H1 (cell line): ENCODE results near the gene HOXC13. TPM values are rescaled to one million over a fixed set of nuclear protein-coding genes. Genes with fewer than 3 reads are reported as not detected.

ENCODE experiments used
- CTCF ChIA-PET: fragments of 300-600 bp; sonication (Branson Sonifier 250); formaldehyde crosslinking; loops from one replicate; lab custom pipeline; 2021; ENCODE audit not compliant: partially characterized antibody; lab: Charles Lee
- POLR2A ChIA-PET: fragments of 300-600 bp; sonication (Branson Sonifier 250); formaldehyde crosslinking; loops from one replicate; lab custom pipeline; 2021; ENCODE audit warnings: inconsistent platforms; ENCODE audit not compliant: partially characterized antibody; lab: Charles Lee
- DNase-seq, 2 experiments: peaks; one replicate each; pipeline versions ENCODE4 v3.0.0 to v3.0.0-alpha.2; 2010 to 2022; ENCODE audit warnings: low spot score in 2 of 2, low read depth in 1 of 2, mixed read lengths in 1 of 2
- FAIRE-seq: peaks from 2 replicates; lab custom pipeline; 2011; peaks lifted over from hg19 to GRCh38; lab: Jason Lieb, UNC
- H2AFZ ChIP-seq: 2 replicates; pipeline ENCODE4 v1.8.1; 2012; ENCODE audit warnings: low read length, inconsistent platforms
- H2AK5ac ChIP-seq: 2 replicates; pipeline ENCODE4 v1.6.1; 2013; ENCODE audit warnings: low read depth, low read length
- H2BK120ac ChIP-seq: replicated peaks from 2 replicates; pipeline ENCODE3; 2013; ENCODE audit warnings: low read depth, low read length, inconsistent platforms
- H2BK12ac ChIP-seq: 2 replicates; pipeline ENCODE4 v1.6.1; 2013; ENCODE audit warnings: low read depth, low read length
- H2BK15ac ChIP-seq: 2 replicates; pipeline ENCODE4 v1.6.1; 2013; ENCODE audit warnings: low read length
- H2BK20ac ChIP-seq: 2 replicates; pipeline ENCODE4 v1.6.1; 2013; ENCODE audit warnings: low read length
- H2BK5ac ChIP-seq: 2 replicates; pipeline ENCODE4 v1.6.1; 2013; ENCODE audit warnings: low read depth, low read length
- H3K14ac ChIP-seq: 2 replicates; pipeline ENCODE4 v1.6.1; 2013; ENCODE audit warnings: inconsistent platforms; ENCODE audit not compliant: insufficient read length
- H3K18ac ChIP-seq: 2 replicates; pipeline ENCODE4 v1.6.1; 2013; ENCODE audit warnings: low read length; ENCODE audit errors: extremely low read depth
- H3K23ac ChIP-seq: 2 replicates; pipeline ENCODE4 v1.6.1; 2013; ENCODE audit warnings: inconsistent platforms; ENCODE audit not compliant: insufficient read length
- H3K23me2 ChIP-seq: 2 replicates; pipeline ENCODE4 v1.6.1; 2013; ENCODE audit warnings: low read depth, low read length
- H3K27ac ChIP-seq: 2 replicates; pipeline ENCODE4 v1.6.1; 2011; ENCODE audit warnings: low read depth, low read length, inconsistent platforms
- H3K27me3 ChIP-seq, 4 experiments: replicated peaks in 1 of 4; 1 replicate in 1 of 4; 2 replicates in 3 of 4; pipeline versions ENCODE4 v1.6.1 to v1.8.1; 2011 to 2013; ENCODE audit warnings: low read length in 3 of 4, mild to moderate bottlenecking in 3 of 4, inconsistent platforms in 2 of 4, mixed read lengths in 2 of 4, moderate library complexity in 1 of 4; ENCODE audit not compliant: control insufficient read depth in 3 of 4, insufficient read depth in 3 of 4; ENCODE audit errors: extremely low read depth in 1 of 4
- H3K36me3 ChIP-seq, 4 experiments: 2 replicates each; pipeline versions ENCODE4 v1.6.1 to v1.8.1; 2011 to 2013; ENCODE audit warnings: mild to moderate bottlenecking in 4 of 4, low read length in 3 of 4, moderate library complexity in 2 of 4, control low read depth in 1 of 4, inconsistent platforms in 1 of 4; ENCODE audit not compliant: insufficient read depth in 4 of 4, control insufficient read depth in 2 of 4
- H3K4ac ChIP-seq: replicated peaks from 2 replicates; pipeline ENCODE3; 2013; ENCODE audit warnings: low read length, low read depth, mixed read lengths, inconsistent platforms; ENCODE audit not compliant: insufficient read length
- H3K4me1 ChIP-seq, 4 experiments: replicated peaks in 1 of 4; 1 replicate in 1 of 4; 2 replicates in 3 of 4; pipeline versions ENCODE4 v1.6.1 to v1.8.1; 2011 to 2013; ENCODE audit warnings: low read length in 3 of 4, inconsistent platforms in 2 of 4, mixed read lengths in 1 of 4; ENCODE audit not compliant: insufficient read depth in 4 of 4, control insufficient read depth in 3 of 4
- H3K4me2 ChIP-seq, 2 experiments: 2 replicates each; pipeline versions ENCODE4 v1.6.1 to v1.8.1; 2011 to 2013; ENCODE audit warnings: low read depth in 2 of 2, low read length in 2 of 2, control low read depth in 1 of 2, inconsistent platforms in 1 of 2, mild to moderate bottlenecking in 1 of 2; ENCODE audit not compliant: insufficient read depth in 1 of 2
- H3K4me3 ChIP-seq, 4 experiments: fragments of 200-600, 300-600 bp in 1 of 4; sonication (generic), shearing (Covaris generic), sonication (Bioruptor Twin) in 1 of 4; 2 replicates each; pipeline versions ENCODE4 v1.5.1 to v1.8.1; 2011 to 2016; ENCODE audit warnings: low read length in 4 of 4, low read depth in 3 of 4, control low read depth in 2 of 4, inconsistent platforms in 2 of 4, mild to moderate bottlenecking in 2 of 4, mixed read lengths in 1 of 4, moderate library complexity in 1 of 4; ENCODE audit not compliant: insufficient read depth in 2 of 4; ENCODE audit errors: extremely low read depth in 1 of 4
- H3K56ac ChIP-seq: replicated peaks from 2 replicates; pipeline ENCODE3; 2013; ENCODE audit warnings: low read depth, mild to moderate bottlenecking, mixed read lengths, low read length, inconsistent platforms; ENCODE audit not compliant: insufficient read length
- H3K79me1 ChIP-seq: 2 replicates; pipeline ENCODE4 v1.6.1; 2013; ENCODE audit warnings: low read depth, low read length, control low read depth
- H3K79me2 ChIP-seq, 2 experiments: 2 replicates each; pipeline versions ENCODE4 v1.6.1 to v1.8.1; 2012 to 2013; ENCODE audit warnings: low read length in 2 of 2, mild to moderate bottlenecking in 2 of 2, inconsistent platforms in 1 of 2; ENCODE audit not compliant: insufficient read depth in 2 of 2, control insufficient read depth in 1 of 2
- H3K9ac ChIP-seq, 4 experiments: replicated peaks in 1 of 4; 1 replicate in 1 of 4; 2 replicates in 3 of 4; pipeline versions ENCODE4 v1.6.1 to v1.8.1; 2011 to 2013; ENCODE audit warnings: low read depth in 3 of 4, low read length in 3 of 4, control low read depth in 2 of 4, mild to moderate bottlenecking in 2 of 4, moderate library complexity in 2 of 4, inconsistent platforms in 1 of 4; ENCODE audit errors: extremely low read depth in 1 of 4
- H3K9me3 ChIP-seq, 2 experiments: 2 replicates each; pipeline versions ENCODE4 v1.6.1 to v1.8.1; 2012 to 2013; ENCODE audit warnings: mild to moderate bottlenecking in 2 of 2, moderate library complexity in 2 of 2, control low read depth in 1 of 2, inconsistent platforms in 1 of 2, low read depth in 1 of 2, low read length in 1 of 2, mixed read lengths in 1 of 2; ENCODE audit not compliant: insufficient read depth in 2 of 2
- H4K20me1 ChIP-seq, 2 experiments: replicated peaks in 1 of 2; 2 replicates each; pipeline versions ENCODE3 to v1.8.1; 2011 to 2013; ENCODE audit warnings: inconsistent platforms in 2 of 2, low read length in 2 of 2, mild to moderate bottlenecking in 1 of 2; ENCODE audit not compliant: insufficient read depth in 2 of 2, control insufficient read depth in 1 of 2
- H4K5ac ChIP-seq: 2 replicates; pipeline ENCODE4 v1.6.1; 2013; ENCODE audit warnings: low read length, low read depth, mixed read lengths, inconsistent platforms; ENCODE audit not compliant: insufficient read length
- H4K8ac ChIP-seq: 2 replicates; pipeline ENCODE4 v1.8.0; 2013; ENCODE audit warnings: mild to moderate bottlenecking, moderate library complexity, low read length, inconsistent platforms; ENCODE audit not compliant: insufficient read depth; ENCODE audit errors: extremely low read depth
- H4K91ac ChIP-seq: replicated peaks from 2 replicates; pipeline ENCODE3; 2013; ENCODE audit warnings: low read length, mixed read lengths, inconsistent platforms; ENCODE audit not compliant: insufficient read length
- CTBP2 ChIP-seq: IDR thresholded peaks from 2 replicates; pipeline ENCODE4 v1.7.0; 2011; ENCODE audit warnings: borderline replicate concordance, mild to moderate bottlenecking, moderate library complexity, mixed read lengths, low read length; ENCODE audit not compliant: insufficient read depth, insufficient read length
- EZH2 ChIP-seq: fragments of 200-600 bp; sonication (generic); IDR thresholded peaks from 2 replicates; pipeline ENCODE4 v1.7.1; 2012; ENCODE audit warnings: low read depth, mild to moderate bottlenecking, moderate library complexity, low read length, inconsistent platforms; ENCODE audit not compliant: severe bottlenecking
- KDM4A ChIP-seq: IDR thresholded peaks from one replicate; pipeline ENCODE4 v1.7.1; 2012; ENCODE audit warnings: low read depth, mild to moderate bottlenecking, moderate library complexity, low read length, inconsistent platforms; ENCODE audit not compliant: severe bottlenecking
- RAD21 ChIP-seq, 2 experiments: IDR thresholded peaks in 1 of 2; conservative IDR thresholded peaks in 1 of 2; 2 replicates each; pipeline ENCODE4 v1.6.1; 2011; ENCODE audit warnings: low read depth in 2 of 2, low read length in 2 of 2, improper control_type of control experiment in 1 of 2, inconsistent platforms in 1 of 2, mild to moderate bottlenecking in 1 of 2, moderate library complexity in 1 of 2
- RNF2 ChIP-seq: fragments of 200-900, 300-1000 bp; sonication (generic); IDR thresholded peaks from 2 replicates; pipeline ENCODE4 v1.7.1; 2016; ENCODE audit warnings: borderline replicate concordance, low read depth, mild to moderate bottlenecking, antibody characterized with exemption, low read length; ENCODE audit not compliant: poor library complexity, severe bottlenecking; ENCODE audit errors: missing control alignments
- SP2 ChIP-seq: IDR thresholded peaks from 2 replicates; pipeline ENCODE4 v1.6.1; 2012; ENCODE audit warnings: mild to moderate bottlenecking, low read length, inconsistent platforms
- SUZ12 ChIP-seq: fragments of 200-600 bp; sonication (generic); IDR thresholded peaks from 2 replicates; pipeline ENCODE4 v1.6.1; 2012; ENCODE audit warnings: mild to moderate bottlenecking, inconsistent platforms, low read length, moderate library complexity, mixed read lengths
- TAF7 ChIP-seq: optimal IDR thresholded peaks from 2 replicates; pipeline ENCODE3; 2011; ENCODE audit warnings: low read depth, mild to moderate bottlenecking, inconsistent platforms, low read length, moderate library complexity, borderline replicate concordance
- WGBS, 2 experiments: shearing (Covaris generic) in 1 of 2; methylation state at CpG; one replicate each; pipeline versions ENCODE4 v1.1.6 to v1.1.7; 2013 to 2015; ENCODE audit warnings: low lambda C conversion rate in 2 of 2, mixed read lengths in 2 of 2, inconsistent platforms in 1 of 2, low coverage in 1 of 2, missing lambda C conversion rate in 1 of 2; ENCODE audit not compliant: insufficient replicate concordance in 2 of 2, insufficient coverage in 1 of 2, insufficient read length in 1 of 2; ENCODE audit errors: extremely low coverage in 1 of 2, missing lambda C conversion rate in 1 of 2; 5-methylcytosine and 5-hydroxymethylcytosine counted together
- polyA plus RNA-seq, 7 experiments: library from polyadenylated mRNA; depleted of rRNA in 3 of 7; stranded (reverse) in 5 of 7; unstranded in 2 of 7; fragments of >200 nt in 5 of 7; fragments of 200-250 nt in 2 of 7; gene quantifications; 1 replicate in 5 of 7; 2 replicates in 1 of 7; 4 replicates in 1 of 7; pipeline versions ENCODE4 v1.2.1 to v1.2.3, GENCODE V29; 2011 to 2013; ENCODE audit warnings: missing spikeins in 2 of 7, mixed read lengths in 2 of 7
- total RNA-seq: library from RNA; stranded (reverse); fragmentation: NEBNext Ultra II Directional; extraction: Animal tissue kit (Norgen Biotek cat#: 25700); gene quantifications from 2 replicates; pipeline ENCODE4 v1.2.1, GENCODE V29; 2021

HOXC13 gene
- total and polyA plus RNA-seq, 2 of the 8 experiments (the other 6 are each of a cell fraction or from before 2014, with no cell fraction given), result 0.02 TPM; not detected in 1

DNA sequence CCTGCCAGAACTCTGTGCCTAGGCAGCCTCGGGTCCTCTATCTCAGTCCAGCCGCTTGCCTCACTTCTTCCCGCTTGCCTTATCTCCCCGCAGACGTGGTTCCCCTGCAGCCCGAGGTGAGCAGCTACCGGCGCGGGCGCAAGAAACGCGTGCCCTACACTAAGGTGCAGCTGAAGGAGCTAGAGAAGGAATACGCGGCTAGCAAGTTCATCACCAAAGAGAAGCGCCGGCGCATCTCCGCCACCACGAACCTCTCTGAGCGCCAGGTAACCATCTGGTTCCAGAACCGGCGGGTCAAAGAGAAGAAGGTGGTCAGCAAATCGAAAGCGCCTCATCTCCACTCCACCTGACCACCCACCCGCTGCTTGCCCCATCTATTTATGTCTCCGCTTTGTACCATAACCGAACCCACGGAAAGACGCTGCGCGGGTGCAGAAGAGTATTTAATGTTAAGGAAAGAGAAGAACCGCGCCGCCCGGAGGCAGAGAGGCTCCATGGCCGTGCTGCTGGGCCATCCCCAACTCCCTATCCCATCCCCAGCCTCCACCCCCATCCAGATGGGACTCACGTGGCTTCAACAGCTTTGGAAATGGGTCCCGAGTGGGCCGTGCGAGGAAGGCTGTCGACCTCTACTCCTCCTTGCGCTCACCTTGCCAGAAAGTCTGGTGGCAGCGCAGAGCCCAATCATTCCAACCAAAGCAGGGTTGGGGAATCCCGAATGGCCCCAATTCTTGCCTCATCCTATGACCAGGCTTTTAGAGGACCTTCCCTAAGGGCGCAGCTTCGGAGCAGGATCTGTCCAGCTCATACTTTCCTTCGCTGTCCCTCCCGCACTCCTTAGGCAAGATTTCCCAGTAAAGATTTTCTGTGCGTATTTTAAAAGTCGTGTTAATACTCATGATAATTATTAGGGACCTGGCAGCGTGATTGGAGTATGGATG lies 6.5 kb downstream of the HOXC13 start:
- Histone ChIP-seq H3K79me2 (no peaks in the 10 kb centered on the region), H4K5ac (no peak overlapping the region), H3K14ac (no peak overlapping the region), H3K23me2 (no peaks in the 10 kb centered on the region), H2AFZ (no peak overlapping the region), H2AK5ac (no peak overlapping the region), H2BK5ac (no peak overlapping the region), H3K27me3 (peaks cover 93 to 100% (median 98%) of the 10 kb centered on the region in 4 experiments), H4K20me1 (peaks cover 16 to 22% of the 10 kb centered on the region in 2 experiments), H2BK120ac (no peak overlapping the region), H4K8ac (no peak overlapping the region), H3K9me3 (no peaks in the 10 kb centered on the region), H3K4me1 (peaks cover 0 to 7% (median under 1%) of the 10 kb centered on the region in 4 experiments; a peak in 5 of 7 replicates), H3K18ac (no peak overlapping the region), H3K4ac (no peak overlapping the region), H2BK20ac (no peak overlapping the region), H3K36me3 (no peaks in the 10 kb centered on the region), H3K23ac (no peak overlapping the region), H2BK12ac (no peak overlapping the region), H3K27ac (no peak overlapping the region), H3K4me2 (0 out of 4 replicates have a peak overlapping the region, but pooled peaks of 1 of the 2 experiments have one; percentile 3), H3K9ac (no peak overlapping the region), H3K56ac (no peak overlapping the region), H2BK15ac (no peak overlapping the region), H3K79me1 (no peaks in the 10 kb centered on the region), H4K91ac (no peak overlapping the region), H3K4me3 (no peak overlapping the region)
- CTCF ChIA-PET, result interaction anchor here (0.5 to 2.1 kb wide), 18 partner anchors 10 to 263 kb away, joined by 3 to 10 read pairs (median 3); partner anchors contain the start of gene HOTAIR
- DNase-seq (peak in 1 of 2 experiments; percentile 59), FAIRE-seq (no peak)
- POLR2A ChIA-PET, result interaction anchor here (0.8 to 1.4 kb wide), 3 partner anchors 14 to 124 kb away, joined by 3 to 4 read pairs (median 3); no protein-coding TSS in a partner anchor
- 13% methylated on average over 36 of the region's 51 CpGs; no CpG with 5 or more reads in 1 of the 2 experiments for WGBS, 2 experiments
- TF ChIP-seq RNF2 (peak; percentile 20), CTBP2 (peak; percentile 22), RAD21 (IDR thresholded peaks at IDR 0.05 in 1 of 2, conservative IDR thresholded peaks at IDR 0.05 in 1 of 2; ENCODE audit: low read depth in 2 of 2, low read length in 2 of 2) (peak in 1 of 2 experiments; percentile 18; a peak in 1 of 4 replicates), EZH2 (peak; percentile 98), SUZ12 (peak; percentile 97), KDM4A (peak; percentile 17), SP2 (no peak), TAF7 (no peak)
